NB4 (cell line): ENCODE measurements around the gene FAM98B.
A peak's percentile ranks its signal among the peaks of the same experiment; 100 is the strongest.

ENCODE experiments used
- DNase-seq: peaks from one replicate; pipeline ENCODE4 v3.0.0; 2010; ENCODE audit warnings: low read depth
- H3K4me3 ChIP-seq: one replicate; pipeline ENCODE4 v1.5.1; 2011; ENCODE audit warnings: mild to moderate bottlenecking, low read depth, low read length, moderate library complexity
- MYC ChIP-seq: IDR thresholded peaks from 2 replicates; pipeline ENCODE4 v1.6.1; 2011; ENCODE audit warnings: low read depth, low read length
- POLR2A ChIP-seq: IDR thresholded peaks from 2 replicates; pipeline ENCODE4 v1.6.1; 2011; ENCODE audit warnings: mild to moderate bottlenecking; ENCODE audit not compliant: insufficient read length; ENCODE audit errors: extremely low read depth
- TF ChIP-seq, protein P1 (sequence below): IDR thresholded peaks from one replicate; pipeline ENCODE4 v1.5.1; 2012; ENCODE audit warnings: low read depth, low read length
- TF ChIP-seq, protein P2 (sequence below): IDR thresholded peaks from 2 replicates; pipeline ENCODE4 v1.6.1; 2011; ENCODE audit warnings: low read depth, low read length

Gene FAM98B

DNA sequence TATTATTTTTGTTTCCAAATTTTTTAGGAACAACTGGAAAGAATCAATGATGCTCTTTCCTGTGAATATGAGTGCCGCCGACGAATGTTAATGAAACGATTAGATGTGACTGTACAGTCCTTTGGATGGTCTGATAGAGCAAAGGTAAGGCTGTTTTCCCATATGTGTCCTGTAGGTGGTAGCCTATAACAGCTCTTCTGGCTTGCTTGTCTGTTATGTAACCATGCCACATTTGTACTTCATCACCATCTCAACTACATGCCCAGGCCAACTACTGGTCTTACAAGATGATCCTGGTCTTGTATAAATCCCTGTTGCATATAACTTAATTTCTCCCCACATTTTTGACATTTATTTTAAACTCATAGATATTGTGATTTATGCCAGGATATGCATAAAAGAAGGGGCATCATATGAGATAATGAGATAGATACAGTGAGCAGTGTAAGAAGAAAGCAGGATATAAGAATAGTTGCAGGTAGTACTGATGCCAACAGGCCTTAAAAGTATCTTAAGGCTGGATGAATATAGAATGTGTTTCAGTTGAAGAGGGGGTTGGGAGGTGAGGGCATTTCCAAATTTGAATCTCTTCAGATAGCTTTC lies 20.3 kb downstream of the FAM98B start:
- no peak overlapping the region for H3K4me3 ChIP-seq
- DNase-seq: peak; percentile 66
- TF ChIP-seq MYC (0 out of 2 replicates have a peak, but pooled peaks have one; percentile 17), POLR2A (no peak)
- TF ChIP-seq, protein P1, sequence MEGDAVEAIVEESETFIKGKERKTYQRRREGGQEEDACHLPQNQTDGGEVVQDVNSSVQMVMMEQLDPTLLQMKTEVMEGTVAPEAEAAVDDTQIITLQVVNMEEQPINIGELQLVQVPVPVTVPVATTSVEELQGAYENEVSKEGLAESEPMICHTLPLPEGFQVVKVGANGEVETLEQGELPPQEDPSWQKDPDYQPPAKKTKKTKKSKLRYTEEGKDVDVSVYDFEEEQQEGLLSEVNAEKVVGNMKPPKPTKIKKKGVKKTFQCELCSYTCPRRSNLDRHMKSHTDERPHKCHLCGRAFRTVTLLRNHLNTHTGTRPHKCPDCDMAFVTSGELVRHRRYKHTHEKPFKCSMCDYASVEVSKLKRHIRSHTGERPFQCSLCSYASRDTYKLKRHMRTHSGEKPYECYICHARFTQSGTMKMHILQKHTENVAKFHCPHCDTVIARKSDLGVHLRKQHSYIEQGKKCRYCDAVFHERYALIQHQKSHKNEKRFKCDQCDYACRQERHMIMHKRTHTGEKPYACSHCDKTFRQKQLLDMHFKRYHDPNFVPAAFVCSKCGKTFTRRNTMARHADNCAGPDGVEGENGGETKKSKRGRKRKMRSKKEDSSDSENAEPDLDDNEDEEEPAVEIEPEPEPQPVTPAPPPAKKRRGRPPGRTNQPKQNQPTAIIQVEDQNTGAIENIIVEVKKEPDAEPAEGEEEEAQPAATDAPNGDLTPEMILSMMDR: peak; percentile 47

DNA sequence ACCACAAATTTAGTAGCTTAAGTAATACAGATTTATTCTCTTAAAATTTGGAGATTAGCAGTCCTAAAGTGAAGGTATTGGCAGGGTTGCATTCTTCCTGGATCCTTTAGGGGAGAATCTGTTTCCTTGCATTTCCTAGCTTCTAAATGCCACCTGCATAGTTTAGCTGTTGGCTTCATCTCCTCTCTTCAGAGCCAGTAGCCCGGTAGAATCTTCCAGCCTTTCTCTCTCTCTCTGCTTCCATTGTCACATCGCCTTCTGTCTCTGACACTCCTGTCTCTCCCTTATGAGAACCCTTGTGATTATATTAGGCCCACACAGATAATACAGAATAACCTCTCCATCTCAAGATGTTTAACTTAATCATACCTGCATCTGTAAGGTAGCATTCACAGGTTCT lies 21.4 kb downstream of the FAM98B start:
- TF ChIP-seq POLR2A (no peak), MYC (no peak)
- TF ChIP-seq, protein P1: no peak
- TF ChIP-seq, protein P2, sequence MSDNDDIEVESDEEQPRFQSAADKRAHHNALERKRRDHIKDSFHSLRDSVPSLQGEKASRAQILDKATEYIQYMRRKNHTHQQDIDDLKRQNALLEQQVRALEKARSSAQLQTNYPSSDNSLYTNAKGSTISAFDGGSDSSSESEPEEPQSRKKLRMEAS: no peak
- DNase-seq: no peak
- no peak overlapping the region for H3K4me3 ChIP-seq

DNA sequence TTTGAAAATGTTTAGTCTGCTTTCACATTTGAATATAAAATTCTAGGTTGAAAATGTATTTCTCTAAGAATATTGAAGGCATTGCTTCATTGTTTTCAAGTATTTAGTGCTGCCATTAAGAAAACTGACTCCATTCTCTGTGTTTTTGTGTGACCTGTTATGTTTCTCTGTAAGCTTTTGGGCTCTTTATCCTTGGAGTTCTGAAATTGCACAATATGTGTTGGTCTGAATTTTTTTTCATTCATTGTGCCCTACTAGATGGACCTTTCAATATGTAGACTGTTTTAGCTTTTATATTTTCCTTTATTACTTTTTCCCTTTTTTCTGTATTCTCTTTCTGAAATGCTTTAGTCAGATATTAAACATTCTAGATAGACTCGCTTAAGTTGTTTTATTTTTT lies 22.2 kb downstream of the FAM98B start:
- TF ChIP-seq, protein P2: no peak
- TF ChIP-seq MYC (no peak), POLR2A (no peak)
- TF ChIP-seq, protein P1: no peak
- no peak overlapping the region for H3K4me3 ChIP-seq
- no peak for DNase-seq

DNA sequence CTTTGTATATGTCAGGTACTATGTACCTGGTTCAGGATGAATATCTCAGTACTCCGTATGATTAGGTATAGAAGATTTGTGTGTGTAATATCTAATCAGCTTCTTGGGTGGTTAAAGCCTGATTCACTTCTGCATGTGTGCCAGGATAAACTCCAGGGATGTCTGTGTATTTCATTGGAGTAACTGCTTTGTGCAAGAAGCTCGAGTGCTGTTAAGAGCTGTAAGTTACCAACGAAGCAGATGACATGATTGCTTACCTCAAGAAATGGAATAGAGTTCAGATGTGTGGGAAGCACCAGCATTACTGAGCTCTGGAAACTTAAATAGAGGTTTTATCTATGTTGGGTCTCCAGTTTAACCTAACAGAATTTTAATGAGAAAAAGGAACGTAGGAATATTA lies 23.7 kb downstream of the FAM98B start:
- no peak overlapping the region for H3K4me3 ChIP-seq
- DNase-seq: no peak
- TF ChIP-seq MYC: no peak
- TF ChIP-seq POLR2A: no peak
- TF ChIP-seq, protein P2: no peak

DNA sequence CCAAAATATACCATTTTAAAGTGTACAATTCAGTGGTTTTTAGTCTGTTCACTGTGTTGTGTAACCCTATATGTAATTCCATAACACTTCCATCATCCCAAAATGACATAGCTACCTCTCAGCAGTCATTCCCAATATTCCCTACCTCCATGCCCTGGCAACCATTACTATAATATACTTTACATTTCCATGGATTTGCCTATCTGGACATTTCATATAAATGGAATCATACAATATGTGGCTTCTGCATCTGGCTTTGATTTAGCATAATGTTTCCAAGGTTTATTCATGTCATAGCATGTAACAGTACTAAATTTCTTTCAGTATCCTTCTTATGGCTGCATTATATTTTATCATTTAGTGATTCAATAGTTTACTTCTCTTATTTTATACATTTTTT lies 25.3 kb downstream of the FAM98B start:
- TF ChIP-seq, protein P2: no peak
- H3K4me3 ChIP-seq: no peak overlapping the region

DNA sequence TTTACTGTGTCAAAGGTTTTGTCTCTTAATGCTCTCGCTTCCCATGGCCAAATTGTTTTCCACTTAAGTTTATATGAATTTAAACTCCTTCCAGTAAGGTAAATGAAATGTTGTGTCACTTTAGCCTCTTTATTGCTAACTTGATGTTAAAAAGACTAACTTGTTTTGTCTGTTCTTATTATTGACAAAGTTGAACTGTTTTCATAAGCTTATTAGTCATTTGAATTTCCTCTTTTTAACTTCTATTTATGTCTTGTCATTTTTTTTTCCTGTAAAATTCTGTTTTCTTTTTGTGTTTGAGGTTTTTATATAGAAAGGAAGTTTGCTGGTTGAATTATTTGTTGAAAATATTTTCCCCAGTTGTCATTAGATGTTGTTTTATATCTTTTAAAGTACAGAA lies 25.8 kb downstream of the FAM98B start:
- DNase-seq: no peak
- no peak overlapping the region for H3K4me3 ChIP-seq
- no peak for TF ChIP-seq POLR2A
- TF ChIP-seq, protein P2: no peak
- TF ChIP-seq, protein P1: no peak
- no peak for TF ChIP-seq MYC

More for the DNA sequence above, 25.3 kb downstream of the FAM98B start:
- no peak for DNase-seq

DNA sequence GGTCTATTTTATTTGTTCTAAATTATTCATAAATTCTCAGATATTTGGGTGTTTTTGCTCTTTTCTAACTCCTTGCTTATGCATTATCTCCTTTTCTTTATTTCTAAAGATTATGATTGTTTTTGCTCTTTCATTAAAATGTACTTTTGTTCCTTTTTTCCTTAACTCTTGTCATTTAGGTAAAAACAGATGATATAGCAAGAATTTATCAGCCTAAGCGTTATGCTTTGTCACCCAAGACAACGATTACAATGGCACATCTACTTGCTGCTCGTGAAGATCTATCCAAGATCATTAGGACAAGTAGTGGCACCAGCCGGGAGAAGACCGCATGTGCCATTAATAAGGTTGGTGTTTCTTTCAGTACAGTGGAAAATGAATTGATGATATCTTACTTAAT lies 27.2 kb downstream of the FAM98B start:
- DNase-seq: no peak
- TF ChIP-seq, protein P2: no peak

More for the DNA sequence above, 27.2 kb downstream of the FAM98B start:
- H3K4me3 ChIP-seq: no peak overlapping the region
